Cardiac muscle cell (in vitro differentiated cells and primary cell): ENCODE measurements around the gene PRSS53. TPM values are rescaled to one million over a fixed set of nuclear protein-coding genes. Genes with fewer than 3 reads are reported as not detected.

ENCODE experiments used
- DNase-seq, 2 donors: peaks; one replicate each; pipeline versions ENCODE4 v3.0.0 to v3.0.0-alpha.2; 2010 to 2017; ENCODE audit warnings: low read depth in 1 of 2, low spot score in 1 of 2
- H3K27ac ChIP-seq: fragments of 200-600 bp; sonication (generic); 2 replicates; pipeline ENCODE4 v1.5.1; 2016
- H3K27me3 ChIP-seq: fragments of 200-600 bp; sonication (generic); 2 replicates; pipeline ENCODE4 v1.6.0; 2016; ENCODE audit warnings: control low read depth
- H3K36me3 ChIP-seq: fragments of 200-600 bp; sonication (generic); 2 replicates; pipeline ENCODE4 v1.5.1; 2016; ENCODE audit warnings: control low read depth
- H3K4me1 ChIP-seq: fragments of 200-600 bp; sonication (generic); 2 replicates; pipeline ENCODE4 v1.8.1; 2017; ENCODE audit warnings: low read depth, mild to moderate bottlenecking, mixed run types
- H3K4me3 ChIP-seq: fragments of 200-600 bp; sonication (generic); 2 replicates; pipeline ENCODE4 v1.5.1; 2016; ENCODE audit warnings: mild to moderate bottlenecking
- H3K9me3 ChIP-seq: fragments of 200-600 bp; sonication (generic); 2 replicates; pipeline ENCODE4 v1.5.1; 2017; ENCODE audit warnings: low read depth, mild to moderate bottlenecking, control low read depth
- CTCF ChIP-seq: IDR thresholded peaks from 2 replicates; pipeline ENCODE4 v1.5.1; 2012; ENCODE audit warnings: low read depth, mild to moderate bottlenecking, low read length
- polyA plus RNA-seq: library from polyadenylated mRNA; unstranded; fragments of >200 nt; fragmentation: Nextera tagmentation; extraction: Ambion mirVana; gene quantifications from 2 replicates; pipeline ENCODE4 v1.2.1, GENCODE V29; 2016
- total RNA-seq: library from RNA; depleted of rRNA; stranded (reverse); fragments of >200 nt; gene quantifications from 2 replicates; pipeline ENCODE4 v1.2.3, GENCODE V29; 2016

PRSS53 gene
- total and polyA plus RNA-seq, 2 experiments from 2014 or later = 0.35 to 5.8 TPM

- DNase-seq = no peak
- no peak overlapping the region for H3K4me3 ChIP-seq
- no peaks in the 10 kb centered on the region for H3K27me3 ChIP-seq
- peaks cover under 1% of the 10 kb centered on the region for H3K36me3 ChIP-seq
- H3K4me1 ChIP-seq = no peaks in the 10 kb centered on the region
- H3K27ac ChIP-seq = no peak overlapping the region
- no peak for TF ChIP-seq CTCF
- H3K9me3 ChIP-seq = no peaks in the 10 kb centered on the region
Measured at GRCh38 chr16:31085873-31086628, 2.7 kb downstream of the PRSS53 start.

- Histone ChIP-seq H3K4me3 (no peak overlapping the region), H3K27ac (no peak overlapping the region)
Measured at GRCh38 chr16:31085411-31085810, 3.3 kb downstream of the PRSS53 start.

GRCh38 chr16:31084584-31085302 lies 4.0 kb downstream of the PRSS53 start:
- DNase-seq = no peak
- H3K4me3 ChIP-seq = no peak overlapping the region
- no peaks in the 10 kb centered on the region for H3K27me3 ChIP-seq
- H3K9me3 ChIP-seq = no peaks in the 10 kb centered on the region
- no peak overlapping the region for H3K27ac ChIP-seq
- TF ChIP-seq CTCF = no peak
- H3K4me1 ChIP-seq = no peaks in the 10 kb centered on the region
- peaks cover 6% of the 10 kb centered on the region for H3K36me3 ChIP-seq

More at GRCh38 chr16:31085411-31085810, 3.3 kb downstream of the PRSS53 start:
- H3K4me1 ChIP-seq = no peaks in the 10 kb centered on the region
- TF ChIP-seq CTCF = no peak
- no peaks in the 10 kb centered on the region for H3K9me3 ChIP-seq
- H3K27me3 ChIP-seq = no peaks in the 10 kb centered on the region
- peaks cover 6% of the 10 kb centered on the region for H3K36me3 ChIP-seq
- DNase-seq = no peak

DNA sequence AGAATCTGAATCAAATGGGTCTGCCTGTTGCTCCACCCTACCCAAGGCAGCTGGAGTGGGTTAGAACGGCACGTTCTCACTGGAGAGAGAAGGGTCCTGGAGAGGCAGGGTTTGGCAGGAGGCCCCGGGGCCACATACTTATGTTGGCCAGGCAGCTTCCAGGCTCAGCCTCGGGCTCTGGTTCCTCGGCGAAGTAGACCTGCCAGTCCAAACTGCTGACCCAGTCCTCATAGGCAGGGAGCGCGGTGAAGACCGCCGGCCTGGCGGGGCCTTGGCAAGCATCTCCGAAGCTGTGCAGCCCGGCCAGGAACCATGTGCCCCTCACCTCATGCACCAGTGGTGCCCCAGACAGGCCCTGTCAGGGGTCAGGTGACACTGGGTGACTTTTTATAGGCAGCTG lies 4.8 kb downstream of the PRSS53 start:
- Histone ChIP-seq H3K4me3 (no peak overlapping the region), H3K27ac (no peak overlapping the region), H3K27me3 (no peaks in the 10 kb centered on the region), H3K4me1 (no peaks in the 10 kb centered on the region), H3K36me3 (peaks cover 9% of the 10 kb centered on the region), H3K9me3 (no peaks in the 10 kb centered on the region)
- DNase-seq = no peak
- TF ChIP-seq CTCF = no peak

- no peak for TF ChIP-seq CTCF
- H3K27me3 ChIP-seq = no peaks in the 10 kb centered on the region
- no peak overlapping the region for H3K27ac ChIP-seq
- H3K9me3 ChIP-seq = no peaks in the 10 kb centered on the region
- no peaks in the 10 kb centered on the region for H3K4me1 ChIP-seq
- H3K4me3 ChIP-seq = no peak overlapping the region
- no peak for DNase-seq
- H3K36me3 ChIP-seq = peaks cover 13% of the 10 kb centered on the region
Measured at GRCh38 chr16:31083556-31083955, 5.2 kb downstream of the PRSS53 start.
